Islet of Langerhans (tissue), 1 donor: ENCODE measurements around the gene KIDINS220.

Experiments
- FAIRE-seq: peaks from one replicate; lab custom pipeline; 2011; peaks lifted over from hg19 to GRCh38; lab: Jason Lieb, UNC

KIDINS220 gene

DNA sequence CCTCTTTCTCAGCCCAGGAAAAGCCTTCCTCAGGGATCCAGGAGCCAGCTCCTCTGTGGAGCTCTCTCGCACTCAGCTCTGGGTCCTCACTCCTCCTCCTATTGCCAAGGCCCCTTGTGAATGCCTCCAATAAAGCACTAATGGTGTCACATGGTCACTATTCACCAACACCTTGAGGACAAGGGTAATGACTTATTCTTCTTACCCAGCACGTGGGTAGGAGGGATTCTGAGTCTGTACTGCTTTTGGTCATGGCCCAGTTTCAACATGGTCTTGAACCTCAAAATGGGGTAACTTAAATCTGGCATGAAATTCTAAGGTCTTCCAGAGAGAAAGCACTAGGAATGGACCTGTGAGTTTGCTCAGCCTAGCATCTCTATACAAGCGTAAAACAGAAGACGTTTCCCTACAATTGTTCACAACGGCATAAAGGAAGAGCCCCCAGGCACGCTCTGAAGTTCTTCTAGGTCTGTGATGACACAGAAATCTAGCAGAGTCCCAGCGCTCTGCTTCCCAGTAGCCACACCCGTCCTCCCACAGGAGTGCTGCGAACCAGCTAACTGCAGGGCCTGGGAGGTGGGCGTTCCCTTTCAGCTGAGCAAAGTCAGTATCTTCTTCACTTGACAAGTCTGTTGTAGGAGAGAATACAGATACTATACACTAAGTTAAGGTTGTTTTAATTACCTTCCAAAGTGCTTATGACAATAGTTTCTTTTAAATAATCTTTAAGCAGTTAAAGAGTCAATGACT lies 14.6 kb upstream of the KIDINS220 start:
- no peak for FAIRE-seq

DNA sequence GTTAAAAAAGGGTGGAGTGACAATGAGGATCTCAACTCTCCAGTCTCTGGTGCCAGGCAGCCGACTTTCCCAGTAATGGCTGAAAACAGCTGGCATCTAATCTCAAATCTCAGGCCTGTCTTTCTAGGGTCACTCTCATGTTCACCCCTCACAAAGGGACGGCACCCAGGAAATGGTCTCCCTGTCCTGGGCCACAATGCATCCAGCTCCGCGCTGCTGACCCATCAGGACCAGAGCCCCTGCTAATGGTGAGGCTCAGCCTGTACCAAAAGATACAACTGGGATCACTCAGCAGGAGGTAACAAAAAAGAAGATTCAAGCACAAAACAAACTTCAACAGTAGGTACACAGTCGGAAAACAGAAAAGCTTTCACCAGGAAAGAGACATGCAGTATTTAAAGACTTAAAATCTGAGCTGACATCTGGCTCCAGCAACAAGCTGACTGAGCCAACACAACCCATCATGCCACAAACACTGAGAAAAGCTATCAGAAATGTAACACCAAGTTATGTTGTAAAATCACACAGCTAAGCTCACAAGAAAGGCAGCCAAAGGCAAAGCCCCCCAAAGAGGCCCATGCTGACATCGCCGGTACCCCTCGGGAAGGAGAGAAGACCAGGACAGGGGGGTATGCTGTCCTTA lies 13.6 kb upstream of the KIDINS220 start:
- FAIRE-seq = no peak

DNA sequence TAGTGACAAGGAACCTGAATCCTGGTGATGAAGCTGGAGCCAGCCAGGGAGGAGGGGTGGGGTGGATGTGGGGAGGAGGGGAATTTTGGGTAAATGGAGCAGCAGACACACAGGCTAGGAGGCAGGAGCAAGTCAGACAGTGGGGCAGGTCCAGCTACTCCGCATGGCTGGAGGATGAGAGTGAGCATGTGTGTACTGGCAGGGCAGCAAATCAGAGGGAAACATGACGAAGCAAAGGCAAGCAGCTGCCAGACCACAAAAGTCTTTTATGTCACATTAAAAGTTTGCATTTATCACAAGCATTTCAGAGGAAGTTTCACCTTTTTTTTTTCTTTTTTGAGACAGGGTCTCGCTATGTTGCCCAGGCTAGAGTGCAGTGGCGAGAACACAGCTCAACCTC lies 11.9 kb upstream of the KIDINS220 start:
- FAIRE-seq = no peak

DNA sequence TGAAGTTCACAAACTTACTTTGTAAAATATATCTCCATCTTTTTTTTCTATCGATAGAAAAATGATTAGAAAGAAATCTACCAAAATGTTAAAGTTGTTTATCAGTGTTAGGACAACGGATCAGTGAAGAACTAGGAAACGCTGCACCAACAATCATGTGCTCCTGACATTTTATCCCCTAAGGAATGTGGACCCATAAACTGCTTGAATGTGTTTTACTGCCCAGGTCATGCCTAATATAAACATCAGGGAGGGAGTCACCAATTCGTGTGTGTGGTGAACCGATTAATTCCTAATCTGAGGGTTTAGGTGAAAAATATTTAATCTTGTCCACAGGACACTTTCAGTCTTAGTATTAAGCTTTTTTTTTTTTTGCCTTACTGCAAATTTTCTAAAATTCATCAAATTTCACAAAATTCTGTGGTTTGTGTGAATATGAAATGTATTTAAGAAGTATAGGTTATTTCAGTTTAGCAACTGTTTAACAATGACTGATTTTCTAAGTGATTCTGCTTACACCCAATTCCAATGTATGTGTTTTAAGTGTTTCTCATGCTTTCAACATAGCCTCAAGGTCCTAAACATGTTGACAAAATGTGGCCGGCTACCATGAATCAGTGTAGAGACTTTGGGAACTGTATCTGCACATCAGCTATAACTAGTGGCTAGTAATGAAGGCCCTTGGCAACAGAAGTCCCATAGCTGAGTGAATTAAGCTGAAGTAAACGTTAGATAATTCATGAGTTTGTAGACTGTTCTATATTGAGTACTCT lies 11.1 kb upstream of the KIDINS220 start:
- no peak for FAIRE-seq

DNA sequence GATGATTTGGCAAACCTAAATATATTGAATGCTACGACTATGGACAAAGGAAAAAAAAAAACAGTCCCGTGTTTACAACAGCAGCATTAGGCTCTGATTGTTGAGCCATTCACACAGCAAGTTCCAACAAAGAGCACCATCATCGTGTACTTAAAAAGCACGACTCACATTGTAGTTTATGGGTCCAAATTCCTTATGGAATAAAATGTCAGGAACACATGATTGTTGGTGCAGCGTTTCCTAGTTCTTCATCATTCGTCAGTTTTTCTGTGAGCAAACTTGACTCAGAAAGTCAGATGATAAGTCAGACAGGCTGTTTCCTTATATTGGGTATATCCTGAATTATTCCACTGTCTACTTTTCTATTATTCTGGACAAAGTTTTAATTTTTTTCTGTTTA lies 10.0 kb upstream of the KIDINS220 start:
- FAIRE-seq = no peak

DNA sequence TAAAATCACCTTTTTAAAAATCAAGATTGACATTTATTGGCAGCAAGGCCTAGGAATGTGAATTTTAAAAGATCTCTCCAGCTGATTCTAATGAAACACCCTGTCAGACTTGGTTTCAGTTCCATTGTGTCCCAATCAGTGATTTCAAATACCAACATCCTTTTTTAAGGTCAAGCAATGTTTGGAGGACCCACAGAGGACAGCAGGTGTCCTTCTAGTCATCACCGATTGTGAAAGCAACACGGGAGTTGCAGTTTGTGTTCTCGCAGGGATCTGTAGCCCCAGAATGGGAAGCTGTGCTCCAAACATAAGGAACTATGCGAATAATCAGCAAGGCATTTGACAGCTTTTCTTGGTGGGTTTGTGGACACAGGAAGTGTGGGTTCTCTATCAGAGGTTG lies 4.5 kb upstream of the KIDINS220 start:
- FAIRE-seq = no peak

DNA sequence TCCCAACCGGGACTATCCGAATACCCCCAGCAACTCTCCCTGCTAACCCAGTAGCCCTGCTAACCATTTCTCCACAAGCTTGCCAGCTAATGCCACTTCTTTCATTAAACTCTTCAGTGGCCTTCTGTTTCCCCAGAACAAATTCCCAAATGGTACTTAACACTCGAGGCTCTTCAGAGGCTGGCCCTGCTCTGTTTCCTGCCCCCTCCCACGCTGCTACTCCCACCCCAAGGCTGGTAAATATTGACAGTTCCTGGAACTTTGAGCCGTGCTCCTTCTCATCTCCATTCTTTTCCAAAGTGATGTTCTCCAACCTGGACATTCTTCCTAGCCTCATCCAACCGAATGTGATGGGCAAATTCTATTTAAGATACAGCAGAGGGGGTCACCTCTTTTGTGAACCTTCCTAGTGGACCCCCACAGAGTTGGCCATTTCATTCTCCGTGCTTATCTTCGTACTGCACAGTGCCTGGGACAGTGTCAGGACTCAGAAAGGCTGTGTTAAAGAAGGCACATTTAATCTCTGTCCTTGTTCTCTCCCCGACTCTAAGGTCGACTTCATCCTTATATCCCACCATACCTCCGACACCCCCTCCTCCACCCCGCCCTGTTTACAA lies 3.2 kb upstream of the KIDINS220 start:
- FAIRE-seq = no peak

DNA sequence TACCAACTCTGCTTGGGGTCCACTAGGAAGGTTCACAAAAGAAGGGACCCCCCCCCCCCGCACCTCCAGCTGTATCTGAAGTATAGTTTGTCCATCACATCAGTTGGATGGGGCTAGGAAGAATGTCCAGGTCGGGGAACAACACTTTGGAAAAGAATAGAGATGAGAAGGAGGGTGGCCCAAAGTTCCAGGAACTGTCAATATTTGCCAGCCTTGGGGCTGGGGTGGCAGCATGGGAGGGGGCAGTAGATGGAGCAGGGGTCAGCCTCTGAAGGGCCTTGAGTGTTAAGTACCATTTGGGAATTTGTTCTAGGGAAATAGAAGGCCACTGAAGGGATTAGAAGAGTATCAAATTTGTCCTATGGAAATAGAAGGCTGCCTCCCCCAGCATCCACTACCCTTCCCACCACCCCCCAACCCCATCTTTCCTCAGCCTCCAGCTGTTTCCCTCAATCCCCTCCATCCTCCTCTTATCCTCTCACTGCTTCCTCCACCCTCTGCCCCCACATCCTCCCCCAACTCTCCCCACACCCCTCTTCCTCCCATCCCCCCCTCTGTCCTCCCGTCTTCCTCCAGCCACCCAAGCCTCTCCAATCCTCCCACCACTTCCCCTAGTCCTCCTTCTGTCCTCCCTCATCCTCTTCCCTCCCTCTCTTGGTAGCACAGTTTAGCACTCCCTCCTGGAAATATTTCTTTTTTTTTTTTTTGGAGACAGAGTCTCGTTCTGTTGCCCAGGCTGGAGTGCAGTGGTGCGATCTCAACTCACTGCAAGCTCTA lies 2.0 kb upstream of the KIDINS220 start:
- FAIRE-seq = no peak

DNA sequence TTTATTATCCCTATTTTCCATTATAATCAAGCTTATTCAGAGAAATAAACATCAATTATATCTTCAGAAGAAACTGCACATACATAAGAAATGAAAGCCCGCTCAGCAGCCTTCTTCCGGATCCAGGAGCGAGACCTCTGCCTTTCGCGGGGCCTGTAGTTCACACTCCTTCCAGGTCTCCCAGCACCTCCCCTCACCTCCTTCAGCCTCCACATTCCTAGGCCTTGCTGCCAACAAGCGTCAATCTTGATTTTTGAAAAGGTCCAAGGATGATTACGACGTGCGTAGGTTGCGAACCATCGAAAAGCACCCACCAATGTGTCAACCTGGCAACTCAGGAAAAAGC lies 355 bp upstream of the KIDINS220 start:
- FAIRE-seq = no peak

DNA sequence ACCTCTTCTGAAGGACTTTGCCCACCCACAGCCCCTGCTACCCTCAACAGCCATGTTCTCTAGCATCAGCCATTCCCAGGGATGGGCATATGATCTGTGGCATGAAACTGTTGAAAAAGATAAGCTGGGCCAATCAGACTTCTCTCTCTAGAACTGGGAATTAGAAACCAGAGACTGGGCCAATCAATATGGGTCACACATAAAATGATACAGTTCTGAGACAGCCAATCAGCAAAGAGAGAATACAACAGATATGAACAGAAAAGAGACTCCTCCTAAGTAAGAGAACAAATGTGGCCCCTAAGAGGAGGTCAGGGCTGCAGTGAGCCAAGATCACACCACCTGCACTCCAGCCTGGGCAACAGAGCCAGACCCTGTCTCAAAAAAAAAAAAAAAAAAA lies 2.1 kb downstream of the KIDINS220 start:
- FAIRE-seq = no peak

DNA sequence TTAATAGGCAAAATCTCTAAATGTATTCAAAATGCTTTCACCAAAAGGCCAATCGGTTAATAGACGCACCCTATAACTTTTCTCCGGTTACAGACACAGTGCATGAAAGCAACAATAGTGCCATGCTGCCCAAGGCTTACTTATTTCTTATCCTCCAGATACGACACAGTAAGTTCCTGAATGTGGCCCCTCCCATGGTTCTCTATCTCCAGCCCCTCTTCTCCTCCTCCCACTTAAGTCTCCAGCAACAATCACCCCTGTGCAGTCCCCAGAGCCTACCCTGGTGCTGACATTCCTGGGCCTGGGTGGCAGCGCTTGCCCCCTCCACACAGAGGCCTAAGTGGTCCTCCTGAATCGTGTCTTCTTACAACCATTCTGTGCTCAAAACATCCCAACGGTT lies 3.6 kb downstream of the KIDINS220 start:
- no peak for FAIRE-seq

DNA sequence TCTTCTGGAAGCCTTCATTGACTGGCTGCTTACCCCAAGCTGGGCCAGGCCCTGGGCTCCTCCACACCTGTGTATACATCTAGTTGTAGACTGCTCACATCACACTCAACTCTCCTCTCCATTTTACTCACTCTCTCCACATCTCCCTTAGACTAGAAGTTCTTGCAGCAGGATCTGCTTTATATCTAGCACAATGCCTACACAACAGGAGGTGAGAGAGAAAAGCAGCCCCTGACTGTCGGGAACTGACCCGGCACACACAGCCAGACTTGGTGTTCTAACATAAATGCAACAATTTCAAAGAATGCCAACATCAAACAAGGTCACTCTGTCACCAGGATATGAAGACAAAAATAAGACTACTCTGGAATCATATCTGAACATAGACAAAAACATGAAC lies 5.9 kb downstream of the KIDINS220 start:
- no peak for FAIRE-seq

DNA sequence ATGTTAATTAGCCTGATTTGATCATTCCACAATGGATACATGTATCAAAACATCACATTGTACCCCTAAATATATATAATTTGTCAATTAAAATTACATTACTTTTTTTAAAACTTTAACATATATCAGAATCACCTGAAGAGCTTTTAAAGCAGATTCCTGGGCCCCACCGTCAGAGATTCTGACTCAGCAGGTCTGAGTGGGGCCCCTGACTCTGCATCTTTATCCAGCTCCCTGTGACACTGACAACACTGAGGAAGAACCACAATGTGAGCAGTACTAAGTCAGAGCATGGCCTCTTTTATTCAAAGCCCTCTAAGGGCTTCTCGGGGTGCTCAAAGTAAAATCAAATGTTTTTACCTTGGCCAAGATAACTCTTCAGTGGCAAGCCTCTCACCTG lies 9.7 kb downstream of the KIDINS220 start:
- FAIRE-seq = no peak

DNA sequence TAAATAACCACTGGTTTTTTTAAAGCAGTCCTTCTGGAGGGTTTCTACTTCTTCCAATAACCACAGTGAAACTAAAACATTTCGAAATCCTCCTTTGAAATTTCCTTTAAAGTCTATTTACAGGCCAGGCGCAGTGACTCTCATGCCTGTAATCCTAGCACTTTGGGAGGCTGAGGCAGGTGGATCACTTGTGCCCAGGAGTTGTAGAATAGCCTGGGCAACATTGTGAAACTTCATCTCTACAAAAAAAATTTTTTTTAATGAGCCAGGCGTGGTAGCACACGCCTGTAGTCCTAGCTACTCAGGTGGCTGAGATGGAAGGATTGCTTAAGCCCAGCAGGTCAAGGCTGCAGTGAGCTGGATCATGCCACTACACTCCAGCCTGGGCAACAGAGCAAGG lies 15.2 kb downstream of the KIDINS220 start:
- no peak for FAIRE-seq

DNA sequence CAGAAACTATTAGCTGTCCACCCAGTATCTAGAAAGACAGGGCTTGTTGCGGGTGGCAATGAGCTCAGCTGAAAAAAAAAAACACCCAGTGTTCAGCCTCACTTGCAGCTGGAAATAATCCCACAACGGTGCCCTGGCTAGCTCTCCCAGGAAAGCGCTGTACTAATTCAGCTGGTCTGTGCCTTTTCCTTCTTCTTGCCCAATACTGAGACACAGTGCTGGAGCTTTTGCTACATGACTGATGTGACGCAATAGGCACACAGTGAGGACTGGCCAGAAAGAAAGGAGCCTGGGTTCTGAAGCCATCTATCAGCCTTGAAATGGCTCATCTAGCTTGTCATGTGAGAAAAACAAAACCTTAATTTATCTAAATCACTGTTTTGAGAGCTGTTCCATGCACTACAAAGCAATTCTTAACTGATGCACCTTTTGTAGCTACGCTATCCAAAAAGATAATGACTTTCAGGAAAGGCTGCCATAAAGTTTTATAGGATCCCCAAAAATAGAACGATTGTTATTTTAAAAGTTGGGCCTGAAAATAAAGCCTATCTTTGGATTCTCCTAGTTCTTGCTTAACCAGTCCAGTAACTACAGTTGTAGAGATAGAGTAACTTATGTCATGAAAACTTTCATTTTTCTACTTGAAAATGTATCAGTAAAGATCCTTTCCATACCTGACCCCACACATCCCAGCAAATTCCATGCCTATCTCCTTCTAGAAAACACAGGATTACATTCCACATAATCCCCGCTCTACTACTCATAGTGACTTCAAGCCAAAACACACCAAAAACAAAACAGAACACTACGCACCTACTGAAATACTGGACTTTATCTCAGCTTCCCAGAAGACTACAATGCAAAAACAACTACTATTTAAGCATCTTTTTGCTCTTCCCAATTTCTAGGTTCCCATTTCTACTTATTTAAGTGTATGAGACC lies 15.9 kb downstream of the KIDINS220 start:
- FAIRE-seq = no peak

DNA sequence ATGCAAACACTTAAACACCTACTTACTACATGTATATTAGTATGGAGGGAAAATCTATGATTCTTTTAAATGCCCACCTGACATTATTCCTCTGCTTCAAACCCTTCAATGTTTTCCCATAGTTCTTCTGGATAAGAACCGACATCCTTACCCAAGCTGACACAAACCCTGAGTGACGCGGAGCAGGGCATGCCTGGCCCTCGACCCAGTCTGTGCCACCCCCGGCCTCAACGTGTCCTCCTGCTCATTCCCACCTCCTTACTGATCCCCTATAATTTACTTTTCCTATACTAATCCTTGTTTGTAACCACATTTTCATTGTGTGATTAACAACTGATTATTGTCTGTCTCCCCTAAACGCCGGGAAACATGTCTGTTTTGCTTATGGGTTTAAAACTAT lies 17.5 kb downstream of the KIDINS220 start:
- FAIRE-seq = no peak

DNA sequence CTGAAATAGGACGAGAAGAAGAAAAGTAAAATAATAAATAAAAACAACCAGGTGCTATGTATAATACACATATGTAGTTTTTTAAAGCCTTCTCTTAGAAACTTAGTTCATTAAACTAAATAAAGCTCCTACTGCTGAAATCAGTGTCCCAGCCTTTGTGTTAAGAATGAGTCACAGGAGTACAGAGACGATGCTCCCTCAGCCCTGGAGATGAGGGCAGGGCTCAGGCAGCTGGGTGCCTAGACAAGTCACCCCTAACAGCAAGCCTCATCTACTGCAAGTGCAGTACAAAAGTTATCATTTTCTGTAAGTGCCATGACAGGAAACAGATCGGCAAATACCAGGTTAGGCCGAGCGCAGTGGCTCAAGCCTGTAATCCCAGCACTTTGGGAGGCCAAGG lies 18.2 kb downstream of the KIDINS220 start:
- no peak for FAIRE-seq

DNA sequence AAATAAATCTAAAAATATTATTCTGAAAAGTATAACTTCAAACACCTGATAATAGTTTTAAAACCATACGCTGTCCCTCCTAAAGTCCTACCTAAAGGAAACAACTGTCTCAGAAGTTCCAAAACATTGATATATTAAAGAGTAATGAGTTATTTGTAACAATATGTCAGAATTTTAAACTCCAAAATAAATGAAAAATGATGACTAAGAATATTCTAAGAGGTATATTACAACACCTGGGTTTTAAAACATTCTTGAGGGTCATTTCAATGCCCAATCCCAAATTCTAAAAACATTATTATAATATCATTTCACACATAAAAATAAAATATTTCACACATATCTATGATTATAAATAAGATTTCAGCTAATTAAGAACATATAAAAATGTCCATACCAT lies 20.2 kb downstream of the KIDINS220 start:
- peak; percentile 27 for FAIRE-seq

DNA sequence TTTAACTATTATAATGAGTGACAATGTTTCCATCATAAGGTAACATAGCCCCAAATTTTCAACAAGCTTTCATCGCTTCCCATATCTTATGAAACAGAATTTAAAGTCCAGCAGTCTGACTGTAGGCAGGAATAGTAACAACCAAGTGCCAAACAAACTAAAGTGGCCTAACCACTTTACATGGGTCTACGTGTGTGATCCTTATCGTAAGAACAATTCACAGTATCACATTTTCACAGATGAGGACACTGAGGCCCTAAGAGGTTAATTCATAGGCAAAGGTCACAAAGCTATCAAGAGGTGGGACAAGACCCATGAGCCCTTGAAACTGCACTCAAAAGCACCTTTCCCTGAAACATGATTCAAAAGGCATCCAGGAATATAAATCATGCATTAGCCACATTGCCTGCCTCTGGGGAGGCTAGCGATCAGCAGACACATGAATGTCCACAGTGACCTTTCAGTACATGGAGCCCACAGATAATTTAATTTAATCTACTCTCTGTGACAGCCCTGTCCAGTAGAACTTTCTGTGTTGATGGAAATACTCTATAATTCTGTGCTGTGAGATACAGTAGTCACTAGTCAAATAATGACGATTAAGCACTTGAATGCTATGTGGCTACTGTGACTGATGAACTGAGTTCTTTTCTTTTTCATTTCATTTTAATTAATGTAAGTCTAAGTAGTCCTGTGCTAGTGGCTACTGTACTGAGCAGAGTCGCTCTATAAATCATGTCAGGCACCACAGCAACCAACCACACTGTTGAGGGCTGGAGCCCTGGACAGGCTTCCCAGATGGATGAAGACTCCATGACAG lies 30.3 kb downstream of the KIDINS220 start:
- FAIRE-seq = no peak
